GM19238 (cell line): Measurements from ENCODE around the gene ZSCAN12.
"Not testable (repeated sequence)": the region's sequence is repeated elsewhere in the genome, so short reads cannot be mapped to it uniquely, and the experiment has no call there.

Experiments used
- DNase-seq: peaks from one replicate; pipeline ENCODE4 v3.0.0; 2011; ENCODE audit warnings: low spot score; ENCODE audit not compliant: insufficient read length

Gene ZSCAN12

GRCh38 chr6:28395918-28396317 is 3.6 kb downstream of the ZSCAN12 start:
- DNase-seq = no peak

DNA sequence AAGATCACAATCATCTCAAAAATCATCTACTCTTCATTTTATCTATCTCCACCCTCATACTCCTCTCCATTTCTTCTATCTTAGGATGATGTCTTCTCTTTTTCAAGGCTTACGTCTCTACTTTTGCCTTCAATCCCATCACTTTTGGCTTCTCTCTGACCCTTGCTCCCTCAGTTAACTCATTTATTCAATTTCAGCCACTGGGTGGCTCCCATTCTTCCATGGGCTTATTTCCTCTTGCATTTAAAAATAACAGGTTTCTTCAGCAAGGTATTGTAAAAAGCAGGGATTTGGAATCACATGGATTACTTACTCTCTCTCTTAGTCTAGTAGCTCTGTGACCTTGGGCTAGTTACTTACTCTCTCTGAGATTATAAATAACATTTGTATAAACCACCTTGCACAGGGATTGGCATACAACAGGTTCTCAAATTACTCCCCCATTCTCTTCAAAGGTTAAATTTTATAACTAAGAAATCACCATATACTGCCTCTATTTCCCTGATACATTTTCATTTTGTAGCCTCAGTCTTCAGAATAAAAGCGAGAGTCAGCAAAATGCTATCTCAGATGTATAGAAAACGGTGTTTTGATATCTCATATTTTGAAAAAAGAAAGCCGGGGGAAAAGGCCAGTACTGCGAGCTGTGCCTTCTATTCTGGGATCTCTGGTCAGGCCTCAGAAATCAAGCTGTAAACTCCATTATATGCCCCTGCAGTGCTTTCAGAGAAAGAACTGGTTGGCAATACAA is 5.5 kb downstream of the ZSCAN12 start:
- DNase-seq = no peak

GRCh38 chr6:28390688-28391087 is 8.9 kb downstream of the ZSCAN12 start:
- DNase-seq = no peak

DNA sequence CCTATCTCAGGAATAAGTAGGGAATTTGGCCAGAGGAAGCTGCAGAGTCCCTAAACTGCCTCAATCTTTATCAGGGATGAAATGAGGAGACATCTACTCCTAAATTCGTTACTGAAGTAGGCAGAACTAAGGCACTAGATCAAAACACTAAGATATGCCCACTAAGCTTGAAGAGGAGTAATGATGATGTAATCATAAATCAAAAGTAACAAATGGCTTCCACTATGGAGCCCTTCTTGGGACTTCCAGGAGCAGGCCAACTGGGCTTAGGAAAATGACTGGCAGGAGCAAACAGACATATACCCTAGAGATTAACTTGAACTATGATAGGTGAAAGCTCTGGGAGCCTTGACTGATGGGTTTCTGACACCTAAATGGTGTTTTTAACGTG is 15.4 kb downstream of the ZSCAN12 start:
- no peak for DNase-seq

GRCh38 chr6:28383235-28384142 is 16.1 kb downstream of the ZSCAN12 start:
- peak; percentile 61 for DNase-seq

DNA sequence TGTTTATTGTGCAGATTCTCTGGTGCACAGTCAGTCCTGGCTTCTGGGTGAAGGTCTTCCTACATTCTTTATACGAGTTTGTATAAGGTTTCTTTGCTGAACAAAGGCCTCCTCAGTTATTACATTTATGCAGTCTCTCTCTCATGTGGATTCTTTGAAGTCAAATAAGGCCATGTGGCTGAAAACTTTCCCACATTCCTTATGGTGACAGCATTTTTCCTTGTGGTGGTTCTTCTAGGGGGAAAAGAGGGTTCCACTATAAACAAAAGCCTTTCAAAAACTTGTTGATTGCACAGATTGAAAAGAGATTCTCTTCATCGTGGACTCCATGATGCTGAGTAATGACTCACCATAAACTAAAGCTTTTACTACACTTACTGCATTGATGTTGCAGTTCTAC is 19.2 kb downstream of the ZSCAN12 start:
- no peak for DNase-seq

- DNase-seq = no peak
These were observed 20.9 kb downstream of the ZSCAN12 start for GRCh38 chr6:28378644-28379043.

DNA sequence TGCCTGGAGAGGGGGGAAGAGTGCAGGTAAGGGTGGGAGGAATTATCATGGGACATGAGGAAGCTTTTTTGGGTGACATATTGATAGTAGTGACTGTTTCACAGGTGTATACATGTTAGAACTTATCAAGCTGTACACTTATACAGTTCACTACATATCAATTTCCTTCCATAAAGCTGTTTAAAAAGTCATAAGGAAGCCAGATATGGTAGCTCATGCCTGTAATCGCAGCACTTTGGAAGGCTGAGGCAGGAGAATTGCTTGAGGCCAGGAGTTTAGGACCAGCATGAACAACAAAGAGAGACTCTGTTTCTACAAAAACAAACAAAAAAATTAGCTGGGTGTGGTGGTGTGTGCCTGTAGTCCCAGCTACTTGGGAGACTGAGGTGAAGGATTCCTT is 21.7 kb downstream of the ZSCAN12 start:
- DNase-seq = no peak

DNA sequence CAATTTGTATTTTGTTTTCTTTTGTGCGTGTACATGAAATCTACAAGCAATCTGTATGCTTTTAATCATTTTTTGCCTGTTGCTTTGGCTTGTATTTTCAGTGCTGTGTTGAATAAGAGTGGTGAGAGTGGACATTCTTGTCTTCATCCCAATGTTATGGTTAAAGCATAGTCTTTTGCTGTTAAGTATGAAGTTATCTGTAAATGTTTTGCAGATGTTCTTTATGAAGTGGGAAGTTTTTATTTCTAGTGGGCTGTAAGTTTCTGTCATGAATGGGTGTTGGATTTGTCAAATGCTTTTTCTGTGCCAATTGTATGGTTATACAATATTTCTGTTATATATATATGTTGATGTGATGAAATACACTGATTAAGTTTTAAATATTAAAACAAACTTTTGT is 25.6 kb downstream of the ZSCAN12 start:
- DNase-seq = no peak

- DNase-seq = no peak
These were observed 27.7 kb downstream of the ZSCAN12 start for GRCh38 chr6:28371706-28372451.

DNA sequence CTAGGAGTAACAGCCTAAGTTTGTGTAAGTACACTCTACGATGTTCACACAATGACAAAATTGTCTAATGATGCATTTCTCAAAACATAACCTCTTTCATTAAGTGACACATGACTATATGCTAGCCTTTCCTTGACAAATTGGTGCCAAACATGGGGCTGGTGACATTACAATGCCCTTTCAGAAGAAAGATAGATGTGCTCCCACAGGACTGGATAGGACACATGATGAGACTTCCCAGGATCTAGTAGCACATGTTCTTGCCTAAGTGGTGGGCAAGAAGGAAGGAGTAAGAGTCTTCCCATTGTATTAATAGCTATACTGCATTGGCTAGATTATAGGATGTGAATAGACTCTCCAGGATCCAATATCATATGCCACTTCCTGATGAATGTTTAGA is 28.3 kb downstream of the ZSCAN12 start:
- no peak for DNase-seq

GRCh38 chr6:28370440-28370839 is 29.1 kb downstream of the ZSCAN12 start:
- DNase-seq = no peak

DNA sequence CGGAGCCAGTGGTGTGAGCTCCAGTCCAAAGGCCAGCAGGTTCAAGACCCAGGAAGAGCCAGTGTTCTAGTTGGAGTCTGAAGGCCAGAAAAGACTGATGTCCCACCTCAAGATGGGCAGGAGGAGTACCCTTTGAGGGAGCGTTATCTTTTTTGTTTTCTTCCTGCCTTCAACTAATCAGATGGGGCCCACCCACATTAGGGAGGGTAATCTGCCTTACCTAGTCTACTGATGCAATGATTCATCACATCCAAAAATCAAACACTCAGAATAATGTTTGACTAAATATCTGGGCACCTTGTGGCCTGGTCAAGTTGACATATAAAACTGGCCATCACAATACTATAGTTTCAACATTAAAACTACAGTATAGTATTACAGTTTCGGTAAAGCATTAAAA is 30.1 kb downstream of the ZSCAN12 start:
- no peak for DNase-seq

- peak; percentile 20 for DNase-seq
These were observed 31.0 kb downstream of the ZSCAN12 start for GRCh38 chr6:28368522-28368921.

- not testable (repeated sequence) for DNase-seq
These were observed 34.0 kb downstream of the ZSCAN12 start for GRCh38 chr6:28365590-28365989.

- DNase-seq = no peak
These were observed 38.6 kb downstream of the ZSCAN12 start for GRCh38 chr6:28360961-28361360.

- not testable (repeated sequence) for DNase-seq
These were observed 40.0 kb downstream of the ZSCAN12 start for GRCh38 chr6:28359562-28359961.

DNA sequence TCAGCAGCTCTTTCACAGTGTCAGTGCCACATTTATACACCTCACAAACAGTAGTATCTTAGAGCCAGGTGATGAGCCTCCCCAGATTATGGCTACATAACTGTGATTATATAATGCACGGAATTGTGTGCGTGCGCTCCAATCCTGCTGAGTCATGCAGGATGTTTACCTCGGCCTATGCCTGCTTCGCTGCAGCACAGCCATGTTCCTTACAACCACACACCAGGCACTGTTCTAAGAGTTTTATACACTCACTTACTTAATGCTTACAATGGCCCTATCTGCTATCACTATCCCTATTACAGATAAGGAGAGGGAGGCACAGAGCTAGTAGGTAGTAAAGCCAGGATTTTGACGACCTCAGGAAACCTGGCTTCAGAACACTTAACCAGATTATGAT is 42.5 kb downstream of the ZSCAN12 start:
- DNase-seq = no peak

DNA sequence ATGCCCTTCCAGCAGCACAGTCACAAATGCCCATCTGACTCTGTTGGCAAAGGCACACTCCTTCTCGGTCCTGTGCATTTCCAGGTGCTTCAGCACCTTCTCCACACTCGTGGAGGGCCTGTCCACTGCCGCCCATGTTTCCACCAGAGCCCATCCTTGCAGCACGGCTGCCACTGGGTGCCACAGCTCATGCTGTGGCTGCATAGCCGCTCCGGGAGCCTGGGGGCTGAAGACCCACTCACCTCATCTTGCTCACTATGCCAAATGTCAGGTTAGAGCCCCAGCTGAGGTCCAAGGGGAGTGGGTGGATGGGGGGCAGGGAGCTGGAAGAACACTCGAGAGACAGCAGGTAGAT is 42.9 kb downstream of the ZSCAN12 start:
- DNase-seq = no peak

DNA sequence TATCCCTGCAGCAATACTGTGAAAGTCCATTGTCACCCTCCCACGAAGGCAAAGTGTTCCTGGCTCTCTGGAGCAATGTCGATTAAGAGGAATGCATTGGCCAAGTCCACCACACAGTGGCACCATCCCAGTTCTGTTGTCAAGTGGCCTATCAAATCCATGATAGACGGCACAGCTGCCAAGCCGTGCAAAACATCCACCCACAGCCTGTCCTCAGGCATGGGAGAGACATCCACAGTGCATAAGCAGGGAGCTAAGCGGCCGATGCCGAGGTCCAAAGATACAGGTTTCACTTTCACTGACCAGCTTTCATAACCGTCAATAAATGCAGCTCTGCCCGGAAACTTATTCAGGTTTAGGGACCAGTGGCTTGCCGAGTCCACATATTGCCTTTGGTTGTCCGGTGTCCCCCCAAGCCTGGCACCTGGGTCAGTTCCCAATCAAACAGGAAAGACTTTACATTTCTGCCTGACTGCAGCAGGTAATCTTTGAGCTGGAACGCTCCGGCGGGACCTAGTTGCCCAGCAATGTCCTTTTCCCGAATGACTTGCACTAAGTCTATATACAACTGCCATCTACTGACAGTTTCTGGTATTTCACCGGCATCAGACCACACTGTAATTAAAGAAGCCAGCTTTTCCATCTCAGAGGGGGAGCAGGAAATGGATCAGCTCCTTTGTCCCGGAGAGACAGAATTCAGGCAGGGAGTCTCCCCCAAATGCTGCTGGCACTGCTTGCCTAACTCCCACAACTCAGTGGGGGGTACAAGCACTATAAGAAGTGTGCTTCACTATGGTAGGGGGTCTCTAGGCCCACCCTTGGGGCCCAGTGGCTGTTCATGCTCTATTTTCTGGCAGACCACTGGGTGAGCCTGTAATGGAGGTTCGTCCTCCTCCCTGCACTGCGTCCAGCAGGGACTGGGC is 43.5 kb downstream of the ZSCAN12 start:
- peak; percentile 49 for DNase-seq
